Measurements from ENCODE around the gene HIPK2. TPM values are rescaled to one million over a fixed set of nuclear protein-coding genes. Genes with fewer than 3 reads are reported as not detected.
A peak's percentile ranks its signal among the peaks of the same experiment; 100 is the strongest.

HIPK2 gene
- total RNA-seq, 1 donor = 12.7 TPM

- Histone ChIP-seq H3K79me2 (ENCODE audit: insufficient read depth, low read length) (peaks cover 100% of the 10 kb centered on the region), H3K27me3 (ENCODE audit: insufficient read depth, low read length) (no peaks in the 10 kb centered on the region), H3K4me3 (ENCODE audit: insufficient read depth, low read length) (no peak overlapping the region), H3K36me3 (ENCODE audit: insufficient read depth, low read length) (no peaks in the 10 kb centered on the region), H3K4me2 (ENCODE audit: insufficient read depth, low read length) (no peak overlapping the region), H4K20me1 (ENCODE audit: insufficient read depth, low read length) (peaks cover 27% of the 10 kb centered on the region), H3K4me1 (ENCODE audit: insufficient read depth, low read length) (peaks cover 71% of the 10 kb centered on the region), H2AFZ (ENCODE audit: low read length) (no peak overlapping the region), H3K9me3 (ENCODE audit: low read depth, low read length) (no peaks in the 10 kb centered on the region), H3K27ac (ENCODE audit: low read depth, low read length) (peak overlapping the region; percentile 68)
- DNase-seq (ENCODE audit: insufficient read length, low spot score, missing footprints) = no peak
- TF ChIP-seq CTCF (IDR thresholded peaks at IDR 0.05; ENCODE audit: extremely low read depth, low read depth, low read length) = no peak
These were observed 34.4 kb downstream of the HIPK2 start for GRCh38 chr7:139743267-139743966.

GRCh38 chr7:139741789-139742344 lies 35.9 kb downstream of the HIPK2 start:
- no peak overlapping the region for H2AFZ ChIP-seq (ENCODE audit: low read length)

GRCh38 chr7:139741239-139741638 lies 36.6 kb downstream of the HIPK2 start:
- Histone ChIP-seq H3K9me3 (ENCODE audit: low read depth, low read length) (no peaks in the 10 kb centered on the region), H3K27ac (ENCODE audit: low read depth, low read length) (peak overlapping the region; percentile 68), H3K4me2 (ENCODE audit: insufficient read depth, low read length) (no peak overlapping the region), H3K4me1 (ENCODE audit: insufficient read depth, low read length) (peaks cover 89% of the 10 kb centered on the region), H2AFZ (ENCODE audit: low read length) (no peak overlapping the region), H3K36me3 (ENCODE audit: insufficient read depth, low read length) (peaks cover under 1% of the 10 kb centered on the region), H3K79me2 (ENCODE audit: insufficient read depth, low read length) (peaks cover 92% of the 10 kb centered on the region), H3K4me3 (ENCODE audit: insufficient read depth, low read length) (no peak overlapping the region), H4K20me1 (ENCODE audit: insufficient read depth, low read length) (peaks cover 27% of the 10 kb centered on the region), H3K27me3 (ENCODE audit: insufficient read depth, low read length) (no peaks in the 10 kb centered on the region)
- DNase-seq (ENCODE audit: insufficient read length, low spot score, missing footprints) = no peak
- no peak for TF ChIP-seq CTCF (IDR thresholded peaks at IDR 0.05; ENCODE audit: extremely low read depth, low read depth, low read length)

More at GRCh38 chr7:139741789-139742344, 35.9 kb downstream of the HIPK2 start:
- Histone ChIP-seq H3K4me1 (ENCODE audit: insufficient read depth, low read length) (peaks cover 86% of the 10 kb centered on the region), H3K27ac (ENCODE audit: low read depth, low read length) (peak overlapping the region; percentile 68), H3K4me3 (ENCODE audit: insufficient read depth, low read length) (no peak overlapping the region), H3K9me3 (ENCODE audit: low read depth, low read length) (no peaks in the 10 kb centered on the region), H3K27me3 (ENCODE audit: insufficient read depth, low read length) (no peaks in the 10 kb centered on the region), H3K79me2 (ENCODE audit: insufficient read depth, low read length) (peaks cover 92% of the 10 kb centered on the region), H3K4me2 (ENCODE audit: insufficient read depth, low read length) (no peak overlapping the region), H3K36me3 (ENCODE audit: insufficient read depth, low read length) (no peaks in the 10 kb centered on the region), H4K20me1 (ENCODE audit: insufficient read depth, low read length) (peaks cover 27% of the 10 kb centered on the region)
- no peak for TF ChIP-seq CTCF (IDR thresholded peaks at IDR 0.05; ENCODE audit: extremely low read depth, low read depth, low read length)
- no peak for DNase-seq (ENCODE audit: insufficient read length, low spot score, missing footprints)

GRCh38 chr7:139739863-139740597 lies 37.8 kb downstream of the HIPK2 start:
- Histone ChIP-seq H4K20me1 (ENCODE audit: insufficient read depth, low read length) (peaks cover 16% of the 10 kb centered on the region), H3K79me2 (ENCODE audit: insufficient read depth, low read length) (peaks cover 92% of the 10 kb centered on the region)

More at GRCh38 chr7:139739863-139740597, 37.8 kb downstream of the HIPK2 start:
- TF ChIP-seq CTCF (IDR thresholded peaks at IDR 0.05; ENCODE audit: extremely low read depth, low read depth, low read length) = no peak
- Histone ChIP-seq H3K4me3 (ENCODE audit: insufficient read depth, low read length) (no peak overlapping the region), H2AFZ (ENCODE audit: low read length) (no peak overlapping the region), H3K9me3 (ENCODE audit: low read depth, low read length) (no peaks in the 10 kb centered on the region), H3K4me2 (ENCODE audit: insufficient read depth, low read length) (no peak overlapping the region), H3K27me3 (ENCODE audit: insufficient read depth, low read length) (no peaks in the 10 kb centered on the region), H3K27ac (ENCODE audit: low read depth, low read length) (peak overlapping the region; percentile 49), H3K4me1 (ENCODE audit: insufficient read depth, low read length) (peaks cover 81% of the 10 kb centered on the region), H3K36me3 (ENCODE audit: insufficient read depth, low read length) (peaks cover 4% of the 10 kb centered on the region)
- no peak for DNase-seq (ENCODE audit: insufficient read length, low spot score, missing footprints)
